SK-N-SH (cell line): Measurements from ENCODE around the gene TOLLIP. TPM values are rescaled to one million over a fixed set of nuclear protein-coding genes. Genes with fewer than 3 reads are reported as not detected.

Source experiments
- CTCF ChIA-PET: fragments of 300-600, 350-600 bp; formaldehyde crosslinking; extraction: SDS; loops from one replicate; lab custom pipeline; 2021; lab: Yijun Ruan, JAX
- POLR2A ChIA-PET: fragments of 350-600 bp; sonication (Branson Sonifier 250); formaldehyde crosslinking; extraction: SDS; loops from one replicate; lab custom pipeline; 2020; ENCODE audit warnings: antibody characterized with exemption, inconsistent platforms; lab: Yijun Ruan, JAX
- DNase-seq: peaks from one replicate; pipeline ENCODE4 v3.0.0; 2012
- H2AFZ ChIP-seq: fragments of 200-600 bp; sonication (generic); 2 replicates; pipeline ENCODE4 v1.8.1; 2016; ENCODE audit warnings: antibody characterized with exemption, mild to moderate bottlenecking, low read depth
- H3F3A ChIP-seq: fragments of 200-600 bp; sonication (generic); replicated peaks from 2 replicates; pipeline ENCODE3; 2016; ENCODE audit warnings: antibody characterized with exemption, mild to moderate bottlenecking; ENCODE audit not compliant: insufficient read depth
- H3K27ac ChIP-seq, 2 experiments: fragments of 200-500 bp in 1 of 2; fragments of 200-600 bp in 1 of 2; sonication (Bioruptor generic) in 1 of 2; sonication (generic), shearing (Covaris generic) in 1 of 2; 2 replicates each; pipeline versions ENCODE4 v1.5.1 to v1.6.1; 2014 to 2016; ENCODE audit warnings: low read depth in 2 of 2, inconsistent platforms in 1 of 2, low read length in 1 of 2, mild to moderate bottlenecking in 1 of 2, mixed read lengths in 1 of 2
- H3K27me3 ChIP-seq: fragments of 200-600 bp; sonication (generic), shearing (Covaris generic); 2 replicates; pipeline ENCODE4 v1.6.1; 2016; ENCODE audit warnings: mixed run types; ENCODE audit not compliant: insufficient read depth
- H3K36me3 ChIP-seq, 2 experiments: fragments of 200-500 bp in 1 of 2; fragments of 200-600 bp in 1 of 2; sonication (Bioruptor generic) in 1 of 2; sonication (generic) in 1 of 2; replicated peaks in 1 of 2; 2 replicates each; pipeline versions ENCODE3 to v1.5.1; 2014 to 2016; ENCODE audit warnings: low read length in 1 of 2, mild to moderate bottlenecking in 1 of 2; ENCODE audit not compliant: insufficient read depth in 2 of 2, control insufficient read depth in 1 of 2
- H3K4me1 ChIP-seq, 2 experiments: fragments of 200-500 bp in 1 of 2; fragments of 200-600 bp in 1 of 2; sonication (Bioruptor generic) in 1 of 2; sonication (generic), shearing (Covaris generic) in 1 of 2; 2 replicates each; pipeline versions ENCODE4 v1.5.1 to v1.6.1; 2014 to 2016; ENCODE audit warnings: low read depth in 1 of 2, low read length in 1 of 2, mixed run types in 1 of 2; ENCODE audit not compliant: insufficient read depth in 2 of 2, control insufficient read depth in 1 of 2
- H3K4me2 ChIP-seq: fragments of 200-600 bp; sonication (generic), shearing (Covaris generic); 2 replicates; pipeline ENCODE4 v1.6.1; 2017; ENCODE audit warnings: mixed run types
- H3K4me3 ChIP-seq, 2 experiments: fragments of 200-500 bp in 1 of 2; fragments of 200-600 bp in 1 of 2; sonication (Bioruptor generic) in 1 of 2; sonication (generic), shearing (Covaris generic) in 1 of 2; 2 replicates each; pipeline versions ENCODE4 v1.5.1 to v1.8.1; 2014 to 2016; ENCODE audit warnings: low read depth in 2 of 2, inconsistent platforms in 1 of 2, low read length in 1 of 2, mild to moderate bottlenecking in 1 of 2, mixed read lengths in 1 of 2, moderate library complexity in 1 of 2
- H3K79me2 ChIP-seq: fragments of 200-600 bp; sonication (generic); 2 replicates; pipeline ENCODE4 v1.8.1; 2017; ENCODE audit warnings: mild to moderate bottlenecking; ENCODE audit not compliant: insufficient read depth
- H3K9ac ChIP-seq: fragments of 200-600 bp; sonication (generic); 2 replicates; pipeline ENCODE4 v1.6.1; 2017; ENCODE audit warnings: mixed run types
- H3K9me2 ChIP-seq: fragments of 200-600 bp; sonication (generic); 2 replicates; pipeline ENCODE4 v1.6.1; 2017; ENCODE audit warnings: mixed run types
- H3K9me3 ChIP-seq: fragments of 200-600 bp; sonication (generic); 2 replicates; pipeline ENCODE4 v1.6.1; 2017; ENCODE audit warnings: mixed run types, mild to moderate bottlenecking, moderate library complexity
- H4K20me1 ChIP-seq: fragments of 200-600 bp; sonication (generic); 2 replicates; pipeline ENCODE4 v1.6.1; 2017; ENCODE audit warnings: mild to moderate bottlenecking, mixed run types; ENCODE audit not compliant: insufficient read depth
- CHD2 ChIP-seq: fragments of 150-350 bp; IDR thresholded peaks from 2 replicates; pipeline ENCODE4 v1.6.1; 2018; ENCODE audit warnings: low read length; ENCODE audit not compliant: partially characterized antibody
- ELF1 ChIP-seq: IDR thresholded peaks from 2 replicates; pipeline ENCODE4 v1.4.0; 2012
- EP300 ChIP-seq, 2 experiments: IDR thresholded peaks; 2 replicates each; pipeline versions ENCODE4 v1.4.0 to v1.6.1; 2012; ENCODE audit warnings: borderline replicate concordance in 1 of 2, low read depth in 1 of 2, low read length in 1 of 2
- FOSL2 ChIP-seq: IDR thresholded peaks from 2 replicates; pipeline ENCODE4 v1.4.0; 2012; ENCODE audit warnings: low read depth, mild to moderate bottlenecking, moderate library complexity, borderline replicate concordance
- FOXM1 ChIP-seq: IDR thresholded peaks from 2 replicates; pipeline ENCODE4 v1.4.0; 2012; ENCODE audit warnings: low read depth, mild to moderate bottlenecking
- GABPA ChIP-seq: IDR thresholded peaks from 2 replicates; pipeline ENCODE4 v1.4.0; 2012; ENCODE audit warnings: low read depth, mild to moderate bottlenecking
- MEF2A ChIP-seq: IDR thresholded peaks from 2 replicates; pipeline ENCODE4 v1.4.0; 2012; ENCODE audit warnings: low read depth, borderline replicate concordance
- MXI1 ChIP-seq: IDR thresholded peaks from 2 replicates; pipeline ENCODE4 v1.6.1; 2012; ENCODE audit warnings: mild to moderate bottlenecking, low read depth, low read length, improper control_type of control experiment
- NRF1 ChIP-seq: IDR thresholded peaks from 2 replicates; pipeline ENCODE4 v1.6.1; 2012; ENCODE audit warnings: low read depth, mild to moderate bottlenecking, low read length
- PBX3 ChIP-seq: IDR thresholded peaks from 2 replicates; pipeline ENCODE4; 2012
- RAD21 ChIP-seq: IDR thresholded peaks from 2 replicates; pipeline ENCODE4 v1.6.1; 2012; ENCODE audit warnings: mild to moderate bottlenecking, low read length
- RFX5 ChIP-seq: IDR thresholded peaks from 2 replicates; pipeline ENCODE4 v1.6.1; 2012; ENCODE audit warnings: mild to moderate bottlenecking, improper control_type of control experiment, low read length
- RXRA ChIP-seq: IDR thresholded peaks from 2 replicates; pipeline ENCODE4 v1.4.0; 2012; ENCODE audit warnings: low read depth, mild to moderate bottlenecking, borderline replicate concordance
- SIN3A ChIP-seq: IDR thresholded peaks from 2 replicates; pipeline ENCODE4 v1.6.1; 2012; ENCODE audit warnings: low read depth, mild to moderate bottlenecking, low read length, moderate library complexity, borderline replicate concordance
- SMC3 ChIP-seq: IDR thresholded peaks from 2 replicates; pipeline ENCODE4 v1.6.1; 2012; ENCODE audit warnings: low read depth, low read length, improper control_type of control experiment
- WGBS: methylation state at CpG from one replicate; pipeline ENCODE4 v1.1.6; 2017; ENCODE audit warnings: low lambda C conversion rate; 5-methylcytosine and 5-hydroxymethylcytosine counted together
- polyA plus RNA-seq, 3 experiments: library from polyadenylated mRNA; depleted of rRNA; stranded (reverse); fragments of >200 nt; gene quantifications; 2 replicates each; pipeline ENCODE4 v1.2.3, GENCODE V29; 2012
- TF ChIP-seq, protein P1 (sequence below): IDR thresholded peaks from 2 replicates; pipeline ENCODE4 v1.6.1; 2012; ENCODE audit warnings: mild to moderate bottlenecking, low read depth, low read length, moderate library complexity
- TF ChIP-seq, protein P2 (sequence below): IDR thresholded peaks from 2 replicates; pipeline ENCODE4 v1.4.0; 2012; ENCODE audit warnings: low read depth, borderline replicate concordance
- TF ChIP-seq, protein P3 (sequence below): fragments of 200-600 bp; sonication (generic); IDR thresholded peaks from 2 replicates; pipeline ENCODE4 v1.6.1; 2017; ENCODE audit warnings: antibody characterized with exemption, mild to moderate bottlenecking, moderate library complexity
- TF ChIP-seq, protein P4 (sequence below): IDR thresholded peaks from 2 replicates; pipeline ENCODE4 v1.4.0; 2012; ENCODE audit warnings: low read depth, borderline replicate concordance

Gene TOLLIP
- polyA plus RNA-seq, 1 of the 3 experiments (the other 2 are of a cell fraction), result 55.4 TPM

GRCh38 chr11:1307998-1308742, 1.3 kb downstream of the TOLLIP start (continued):
- TF ChIP-seq, protein P1, sequence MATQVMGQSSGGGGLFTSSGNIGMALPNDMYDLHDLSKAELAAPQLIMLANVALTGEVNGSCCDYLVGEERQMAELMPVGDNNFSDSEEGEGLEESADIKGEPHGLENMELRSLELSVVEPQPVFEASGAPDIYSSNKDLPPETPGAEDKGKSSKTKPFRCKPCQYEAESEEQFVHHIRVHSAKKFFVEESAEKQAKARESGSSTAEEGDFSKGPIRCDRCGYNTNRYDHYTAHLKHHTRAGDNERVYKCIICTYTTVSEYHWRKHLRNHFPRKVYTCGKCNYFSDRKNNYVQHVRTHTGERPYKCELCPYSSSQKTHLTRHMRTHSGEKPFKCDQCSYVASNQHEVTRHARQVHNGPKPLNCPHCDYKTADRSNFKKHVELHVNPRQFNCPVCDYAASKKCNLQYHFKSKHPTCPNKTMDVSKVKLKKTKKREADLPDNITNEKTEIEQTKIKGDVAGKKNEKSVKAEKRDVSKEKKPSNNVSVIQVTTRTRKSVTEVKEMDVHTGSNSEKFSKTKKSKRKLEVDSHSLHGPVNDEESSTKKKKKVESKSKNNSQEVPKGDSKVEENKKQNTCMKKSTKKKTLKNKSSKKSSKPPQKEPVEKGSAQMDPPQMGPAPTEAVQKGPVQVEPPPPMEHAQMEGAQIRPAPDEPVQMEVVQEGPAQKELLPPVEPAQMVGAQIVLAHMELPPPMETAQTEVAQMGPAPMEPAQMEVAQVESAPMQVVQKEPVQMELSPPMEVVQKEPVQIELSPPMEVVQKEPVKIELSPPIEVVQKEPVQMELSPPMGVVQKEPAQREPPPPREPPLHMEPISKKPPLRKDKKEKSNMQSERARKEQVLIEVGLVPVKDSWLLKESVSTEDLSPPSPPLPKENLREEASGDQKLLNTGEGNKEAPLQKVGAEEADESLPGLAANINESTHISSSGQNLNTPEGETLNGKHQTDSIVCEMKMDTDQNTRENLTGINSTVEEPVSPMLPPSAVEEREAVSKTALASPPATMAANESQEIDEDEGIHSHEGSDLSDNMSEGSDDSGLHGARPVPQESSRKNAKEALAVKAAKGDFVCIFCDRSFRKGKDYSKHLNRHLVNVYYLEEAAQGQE, result no peak

GRCh38 chr11:1307163-1307870, 2.1 kb downstream of the TOLLIP start:
- WGBS, result 98% methylated on average over 18 of the region's 21 CpGs
- ChIA-PET CTCF (no interaction called here), POLR2A (no interaction called here)
- no peak for DNase-seq
- Histone ChIP-seq H3K36me3 (peaks cover 0 to 16% of the 10 kb centered on the region in 2 experiments), H3K9me2 (no peaks in the 10 kb centered on the region), H2AFZ (no peak overlapping the region), H3K27me3 (no peaks in the 10 kb centered on the region), H3K4me1 (peaks cover 0 to 24% of the 10 kb centered on the region in 2 experiments; a peak in 2 of 4 replicates), H3K79me2 (peaks cover 70% of the 10 kb centered on the region), H4K20me1 (peaks cover 40% of the 10 kb centered on the region), H3K9ac (no peak overlapping the region), H3K4me3 (no peak overlapping the region), H3K27ac (no peak overlapping the region), H3K4me2 (no peak overlapping the region), H3F3A (no peaks in the 10 kb centered on the region), H3K9me3 (no peaks in the 10 kb centered on the region; the same call in 1 of the 2 replicates)
- TF ChIP-seq PBX3, result no peak
- TF ChIP-seq, protein P2, sequence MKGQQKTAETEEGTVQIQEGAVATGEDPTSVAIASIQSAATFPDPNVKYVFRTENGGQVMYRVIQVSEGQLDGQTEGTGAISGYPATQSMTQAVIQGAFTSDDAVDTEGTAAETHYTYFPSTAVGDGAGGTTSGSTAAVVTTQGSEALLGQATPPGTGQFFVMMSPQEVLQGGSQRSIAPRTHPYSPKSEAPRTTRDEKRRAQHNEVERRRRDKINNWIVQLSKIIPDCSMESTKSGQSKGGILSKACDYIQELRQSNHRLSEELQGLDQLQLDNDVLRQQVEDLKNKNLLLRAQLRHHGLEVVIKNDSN, result no peak
- TF ChIP-seq NRF1, result no peak
- TF ChIP-seq RFX5, result no peak
- TF ChIP-seq EP300 (IDR thresholded peaks at IDR 0.05; ENCODE audit: borderline replicate concordance in 1 of 2, low read depth in 1 of 2, low read length in 1 of 2), result no peak
- TF ChIP-seq SMC3, result no peak
- TF ChIP-seq FOXM1, result no peak
- TF ChIP-seq SIN3A, result no peak
- TF ChIP-seq GABPA, result no peak
- TF ChIP-seq ELF1, result no peak
- TF ChIP-seq RAD21, result no peak
- no peak for TF ChIP-seq FOSL2
- TF ChIP-seq, protein P3, sequence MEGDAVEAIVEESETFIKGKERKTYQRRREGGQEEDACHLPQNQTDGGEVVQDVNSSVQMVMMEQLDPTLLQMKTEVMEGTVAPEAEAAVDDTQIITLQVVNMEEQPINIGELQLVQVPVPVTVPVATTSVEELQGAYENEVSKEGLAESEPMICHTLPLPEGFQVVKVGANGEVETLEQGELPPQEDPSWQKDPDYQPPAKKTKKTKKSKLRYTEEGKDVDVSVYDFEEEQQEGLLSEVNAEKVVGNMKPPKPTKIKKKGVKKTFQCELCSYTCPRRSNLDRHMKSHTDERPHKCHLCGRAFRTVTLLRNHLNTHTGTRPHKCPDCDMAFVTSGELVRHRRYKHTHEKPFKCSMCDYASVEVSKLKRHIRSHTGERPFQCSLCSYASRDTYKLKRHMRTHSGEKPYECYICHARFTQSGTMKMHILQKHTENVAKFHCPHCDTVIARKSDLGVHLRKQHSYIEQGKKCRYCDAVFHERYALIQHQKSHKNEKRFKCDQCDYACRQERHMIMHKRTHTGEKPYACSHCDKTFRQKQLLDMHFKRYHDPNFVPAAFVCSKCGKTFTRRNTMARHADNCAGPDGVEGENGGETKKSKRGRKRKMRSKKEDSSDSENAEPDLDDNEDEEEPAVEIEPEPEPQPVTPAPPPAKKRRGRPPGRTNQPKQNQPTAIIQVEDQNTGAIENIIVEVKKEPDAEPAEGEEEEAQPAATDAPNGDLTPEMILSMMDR, result no peak
- TF ChIP-seq RXRA, result no peak
- TF ChIP-seq MEF2A, result no peak
- no peak for TF ChIP-seq MXI1
- no peak for TF ChIP-seq CHD2
- TF ChIP-seq, protein P4, sequence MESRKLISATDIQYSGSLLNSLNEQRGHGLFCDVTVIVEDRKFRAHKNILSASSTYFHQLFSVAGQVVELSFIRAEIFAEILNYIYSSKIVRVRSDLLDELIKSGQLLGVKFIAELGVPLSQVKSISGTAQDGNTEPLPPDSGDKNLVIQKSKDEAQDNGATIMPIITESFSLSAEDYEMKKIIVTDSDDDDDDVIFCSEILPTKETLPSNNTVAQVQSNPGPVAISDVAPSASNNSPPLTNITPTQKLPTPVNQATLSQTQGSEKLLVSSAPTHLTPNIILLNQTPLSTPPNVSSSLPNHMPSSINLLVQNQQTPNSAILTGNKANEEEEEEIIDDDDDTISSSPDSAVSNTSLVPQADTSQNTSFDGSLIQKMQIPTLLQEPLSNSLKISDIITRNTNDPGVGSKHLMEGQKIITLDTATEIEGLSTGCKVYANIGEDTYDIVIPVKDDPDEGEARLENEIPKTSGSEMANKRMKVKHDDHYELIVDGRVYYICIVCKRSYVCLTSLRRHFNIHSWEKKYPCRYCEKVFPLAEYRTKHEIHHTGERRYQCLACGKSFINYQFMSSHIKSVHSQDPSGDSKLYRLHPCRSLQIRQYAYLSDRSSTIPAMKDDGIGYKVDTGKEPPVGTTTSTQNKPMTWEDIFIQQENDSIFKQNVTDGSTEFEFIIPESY, result no peak
